Smooth muscle cell (in vitro differentiated cells): ENCODE data around the gene GMPPB. TPM values are rescaled to one million over a fixed set of nuclear protein-coding genes. Genes with fewer than 3 reads are reported as not detected.

Source experiments
- DNase-seq: peaks from one replicate; lab custom pipeline; 2025; ENCODE audit not compliant: unreplicated experiment; lab: John Stamatoyannopoulos, UW
- H2AFZ ChIP-seq: fragments of 200-600 bp; sonication (generic); 2 replicates; pipeline ENCODE4 v1.6.0; 2016; ENCODE audit warnings: antibody characterized with exemption, low read depth, mild to moderate bottlenecking
- H3F3A ChIP-seq: fragments of 200-600 bp; sonication (generic); 2 replicates; pipeline ENCODE4 v1.6.0; 2017; ENCODE audit warnings: antibody characterized with exemption, low read depth
- H3K27ac ChIP-seq: fragments of 200-600 bp; sonication (generic); 2 replicates; pipeline ENCODE4 v1.5.1; 2016; ENCODE audit warnings: low read depth, mild to moderate bottlenecking
- H3K27me3 ChIP-seq: fragments of 200-600 bp; sonication (generic); 2 replicates; pipeline ENCODE4 v1.6.1; 2016; ENCODE audit warnings: low read depth, mild to moderate bottlenecking
- H3K36me3 ChIP-seq: fragments of 200-600 bp; sonication (generic); 2 replicates; pipeline ENCODE4 v1.5.1; 2016; ENCODE audit warnings: low read depth
- H3K4me1 ChIP-seq: fragments of 200-600 bp; sonication (generic); 2 replicates; pipeline ENCODE4 v1.5.1; 2016; ENCODE audit warnings: low read depth
- H3K4me2 ChIP-seq: fragments of 200-600 bp; sonication (generic); 2 replicates; pipeline ENCODE4 v1.6.0; 2016; ENCODE audit warnings: mild to moderate bottlenecking
- H3K4me3 ChIP-seq: fragments of 200-600 bp; sonication (generic); 2 replicates; pipeline ENCODE4 v1.5.1; 2016; ENCODE audit warnings: mild to moderate bottlenecking
- H3K79me2 ChIP-seq: fragments of 200-600 bp; sonication (generic); 2 replicates; pipeline ENCODE4 v1.6.0; 2016; ENCODE audit warnings: low read depth, mild to moderate bottlenecking
- H3K9ac ChIP-seq: fragments of 200-600 bp; sonication (generic); 2 replicates; pipeline ENCODE4 v1.6.0; 2016; ENCODE audit warnings: low read depth
- H3K9me3 ChIP-seq: fragments of 200-600 bp; sonication (generic); replicated peaks from 2 replicates; pipeline ENCODE4 v1.5.1; 2016; ENCODE audit warnings: low read depth
- H4K20me1 ChIP-seq: fragments of 200-600 bp; sonication (generic); 2 replicates; pipeline ENCODE4 v1.6.0; 2016; ENCODE audit warnings: low read depth
- CTCF ChIP-seq: fragments of 200-600 bp; sonication (generic); IDR thresholded peaks from 2 replicates; pipeline ENCODE4 v1.5.1; 2017; ENCODE audit warnings: borderline replicate concordance, mild to moderate bottlenecking, antibody characterized with exemption; ENCODE audit not compliant: insufficient read depth, poor library complexity, severe bottlenecking
- WGBS: methylation state at CpG from one replicate; pipeline ENCODE4 v1.1.7; 2016; ENCODE audit warnings: low lambda C conversion rate; 5-methylcytosine and 5-hydroxymethylcytosine counted together
- polyA plus RNA-seq: library from polyadenylated mRNA; unstranded; fragments of >200 nt; fragmentation: Nextera tagmentation; extraction: Ambion mirVana; gene quantifications from 2 replicates; pipeline ENCODE4 v1.2.1, GENCODE V29; 2016
- total RNA-seq: library from RNA; depleted of rRNA; stranded (reverse); fragments of >200 nt; gene quantifications from 2 replicates; pipeline ENCODE4 v1.2.3, GENCODE V29; 2014

Gene GMPPB
- total and polyA plus RNA-seq, 2 experiments from 2014 or later = 21.3 to 68.3 TPM

GRCh38 chr3:49709852-49710251 is 13.9 kb downstream of the GMPPB start:
- H3K36me3 ChIP-seq = no peaks in the 10 kb centered on the region
- H4K20me1 ChIP-seq = no peaks in the 10 kb centered on the region
- no peak for TF ChIP-seq CTCF
- no peak overlapping the region for H2AFZ ChIP-seq
- H3K4me3 ChIP-seq = no peak overlapping the region
- no peak overlapping the region for H3K9ac ChIP-seq
- no peak for DNase-seq
- 98% methylated on average over 8 of the region's 8 CpGs for WGBS
- no peaks in the 10 kb centered on the region for H3K4me1 ChIP-seq
- H3K27ac ChIP-seq = no peak overlapping the region
- no peaks in the 10 kb centered on the region for H3K79me2 ChIP-seq
- H3K4me2 ChIP-seq = no peak overlapping the region
- no peaks in the 10 kb centered on the region for H3K27me3 ChIP-seq
- H3F3A ChIP-seq = no peaks in the 10 kb centered on the region
- H3K9me3 ChIP-seq = no peaks in the 10 kb centered on the region

- H3K79me2 ChIP-seq = no peaks in the 10 kb centered on the region
- H3K27ac ChIP-seq = no peak overlapping the region
- H3F3A ChIP-seq = no peaks in the 10 kb centered on the region
- H3K4me2 ChIP-seq = no peak overlapping the region
- no peak overlapping the region for H3K4me3 ChIP-seq
- H2AFZ ChIP-seq = no peak overlapping the region
- TF ChIP-seq CTCF = no peak
- no peaks in the 10 kb centered on the region for H3K4me1 ChIP-seq
- no peak for DNase-seq
- WGBS = 89% methylated on average over 3 of the region's 4 CpGs
- H3K36me3 ChIP-seq = no peaks in the 10 kb centered on the region
- no peaks in the 10 kb centered on the region for H3K27me3 ChIP-seq
- H3K9ac ChIP-seq = no peak overlapping the region
- no peaks in the 10 kb centered on the region for H4K20me1 ChIP-seq
- no peaks in the 10 kb centered on the region for H3K9me3 ChIP-seq
Measured at GRCh38 chr3:49707113-49707480, 16.7 kb downstream of the GMPPB start.

- Histone ChIP-seq H3K27ac (no peak overlapping the region), H3K9ac (no peak overlapping the region), H3K27me3 (no peaks in the 10 kb centered on the region), H4K20me1 (no peaks in the 10 kb centered on the region), H3K4me2 (no peak overlapping the region), H3K9me3 (no peaks in the 10 kb centered on the region), H3K79me2 (no peaks in the 10 kb centered on the region), H3K36me3 (no peaks in the 10 kb centered on the region), H3K4me3 (no peak overlapping the region), H2AFZ (no peak overlapping the region), H3F3A (no peaks in the 10 kb centered on the region), H3K4me1 (no peaks in the 10 kb centered on the region)
- no peak for DNase-seq
- no peak for TF ChIP-seq CTCF
- 94% methylated on average over 8 of the region's 9 CpGs for WGBS
Measured at GRCh38 chr3:49706456-49707112, 17.2 kb downstream of the GMPPB start.

GRCh38 chr3:49705390-49705960 is 18.3 kb downstream of the GMPPB start:
- no peaks in the 10 kb centered on the region for H3F3A ChIP-seq
- no peaks in the 10 kb centered on the region for H3K79me2 ChIP-seq
- no peak overlapping the region for H3K4me3 ChIP-seq
- no peaks in the 10 kb centered on the region for H3K9me3 ChIP-seq
- no peak overlapping the region for H3K9ac ChIP-seq
- H2AFZ ChIP-seq = no peak overlapping the region
- H4K20me1 ChIP-seq = no peaks in the 10 kb centered on the region
- no peaks in the 10 kb centered on the region for H3K4me1 ChIP-seq
- no peaks in the 10 kb centered on the region for H3K27me3 ChIP-seq
- no peak for DNase-seq
- 97% methylated on average over 17 of the region's 17 CpGs for WGBS
- no peak overlapping the region for H3K4me2 ChIP-seq
- no peak for TF ChIP-seq CTCF
- H3K36me3 ChIP-seq = no peaks in the 10 kb centered on the region
- H3K27ac ChIP-seq = no peak overlapping the region
